ENCODE data around the gene NCAN. TPM values are rescaled to one million over a fixed set of nuclear protein-coding genes. Genes with fewer than 3 reads are reported as not detected.

NCAN gene
- total and polyA plus RNA-seq, 2 of the 8 experiments (the other 6 are each of a cell fraction or from before 2014, with no cell fraction given), result 2.7 TPM

DNA sequence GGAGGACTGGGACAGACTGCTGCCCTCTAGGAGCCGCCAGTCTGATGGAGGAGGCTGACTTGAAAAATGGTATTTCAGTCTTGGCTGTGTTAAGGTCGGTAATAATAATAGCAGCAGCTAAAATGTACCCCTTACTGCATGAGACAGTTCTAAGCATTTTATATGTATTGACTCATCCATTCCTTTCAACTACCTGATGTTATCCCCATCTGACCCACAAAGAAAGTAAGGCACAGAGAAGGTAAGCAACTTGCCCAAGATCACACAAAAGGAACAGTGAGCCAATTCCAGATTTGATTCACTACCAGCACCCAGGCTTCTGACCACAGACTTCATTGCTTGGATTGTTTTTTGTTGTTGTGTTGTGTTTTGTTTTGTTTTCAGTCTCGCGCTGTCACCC lies 4.0 kb downstream of the NCAN start:
- H3K4me2 ChIP-seq (ENCODE audit: insufficient read depth in 1 of 2, low read depth in 2 of 2, low read length in 2 of 2), result no peak overlapping the region
- H3K18ac ChIP-seq (ENCODE audit: extremely low read depth, low read length), result no peak overlapping the region
- no peak overlapping the region for H3K4me3 ChIP-seq (ENCODE audit: extremely low read depth in 1 of 4, insufficient read depth in 2 of 4, low read depth in 3 of 4, low read length in 4 of 4)
- no peaks in the 10 kb centered on the region for H3K79me2 ChIP-seq (ENCODE audit: control insufficient read depth in 1 of 2, insufficient read depth in 2 of 2, low read length in 2 of 2)
- peaks cover 3% of the 10 kb centered on the region; the same call in 1 of the 2 replicates for H3K23me2 ChIP-seq (ENCODE audit: low read depth, low read length)
- H3K23ac ChIP-seq (ENCODE audit: insufficient read length), result no peak overlapping the region
- no peak overlapping the region for H3K4ac ChIP-seq (replicated peaks; ENCODE audit: insufficient read length, low read depth, low read length)
- no peaks in the 10 kb centered on the region for H3K36me3 ChIP-seq (ENCODE audit: control insufficient read depth in 2 of 4, insufficient read depth in 4 of 4, low read length in 3 of 4)
- H2BK12ac ChIP-seq (ENCODE audit: low read depth, low read length), result no peak overlapping the region
- H3K14ac ChIP-seq (ENCODE audit: insufficient read length), result no peak overlapping the region
- H4K91ac ChIP-seq (replicated peaks; ENCODE audit: insufficient read length, low read length), result no peak overlapping the region
- no peak for DNase-seq (ENCODE audit: low read depth in 1 of 2, low spot score in 2 of 2)
- no peaks in the 10 kb centered on the region for H3K79me1 ChIP-seq (ENCODE audit: low read depth, low read length)
- H4K5ac ChIP-seq (ENCODE audit: insufficient read length, low read depth, low read length), result no peak overlapping the region
- no peak overlapping the region for H4K8ac ChIP-seq (ENCODE audit: extremely low read depth, insufficient read depth, low read length)
- peaks cover 11 to 33% (median 30%) of the 10 kb centered on the region in 4 experiments for H3K27me3 ChIP-seq (replicated peaks in 1 of 4; ENCODE audit: control insufficient read depth in 3 of 4, extremely low read depth in 1 of 4, insufficient read depth in 3 of 4, low read length in 3 of 4)
- H2BK120ac ChIP-seq (replicated peaks; ENCODE audit: low read depth, low read length), result no peak overlapping the region
- FAIRE-seq, result no peak
- H2BK15ac ChIP-seq (ENCODE audit: low read length), result no peak overlapping the region
- no peak overlapping the region for H2AK5ac ChIP-seq (ENCODE audit: low read depth, low read length)
- WGBS, 2 experiments (ENCODE audit: extremely low coverage in 1 of 2, insufficient coverage in 1 of 2, insufficient read length in 1 of 2, insufficient replicate concordance in 2 of 2, low coverage in 1 of 2, low lambda C conversion rate in 2 of 2, missing lambda C conversion rate in 1 of 2), result 78% methylated on average over 4 of the region's 4 CpGs; no CpG with 5 or more reads in 1 of the 2 experiments
- no peak overlapping the region for H3K56ac ChIP-seq (replicated peaks; ENCODE audit: insufficient read length, low read depth, low read length)
- no peak overlapping the region for H3K9ac ChIP-seq (replicated peaks in 1 of 4; ENCODE audit: extremely low read depth in 1 of 4, low read depth in 3 of 4, low read length in 3 of 4)
- no peak overlapping the region for H3K27ac ChIP-seq (ENCODE audit: low read depth, low read length)
- no peak for TF ChIP-seq SAP30 (IDR thresholded peaks at IDR 0.05; ENCODE audit: insufficient read depth, insufficient replicate concordance, low read length)
- CTCF ChIA-PET (ENCODE audit: partially characterized antibody), result interaction anchor here (1.1 to 3.3 kb wide), 5 partner anchors 9 to 44 kb away, joined by 3 to 16 read pairs (median 3); no protein-coding TSS in a partner anchor
- no peaks in the 10 kb centered on the region for H3K9me3 ChIP-seq (ENCODE audit: insufficient read depth in 2 of 2, low read depth in 1 of 2, low read length in 1 of 2)
- H2AFZ ChIP-seq (ENCODE audit: low read length), result no peak overlapping the region
- no peak overlapping the region for H2BK20ac ChIP-seq (ENCODE audit: low read length)
- POLR2A ChIA-PET (ENCODE audit: partially characterized antibody), result interaction anchor here (0.6 to 7.4 kb wide), 5 partner anchors 9 to 44 kb away, joined by 3 to 45 read pairs (median 5); partner anchors contain the start of genes BORCS8, NR2C2AP and RFXANK
- no peak overlapping the region for H2BK5ac ChIP-seq (ENCODE audit: low read depth, low read length)
- peaks cover 0 to 16% (median 10%) of the 10 kb centered on the region in 4 experiments; a peak in 6 of 7 replicates for H3K4me1 ChIP-seq (replicated peaks in 1 of 4; ENCODE audit: control insufficient read depth in 3 of 4, insufficient read depth in 4 of 4, low read length in 3 of 4)
- peaks cover 3 to 14% of the 10 kb centered on the region in 2 experiments for H4K20me1 ChIP-seq (replicated peaks in 1 of 2; ENCODE audit: control insufficient read depth in 1 of 2, insufficient read depth in 2 of 2, low read length in 2 of 2)
